GM18526 (cell line): Measurements from ENCODE around the gene RAD21L1.

ENCODE experiments used
- POLR2A ChIP-seq: IDR thresholded peaks from 3 replicates; pipeline ENCODE4 v1.6.1; 2011; ENCODE audit not compliant: insufficient read length; ENCODE audit errors: extremely low read depth

RAD21L1 gene

GRCh38 chr20:1293641-1294379, 68.0 kb downstream of the RAD21L1 start:
- no peak for TF ChIP-seq POLR2A

- TF ChIP-seq POLR2A: no peak
Observed at GRCh38 chr20:1294497-1294896, 68.7 kb downstream of the RAD21L1 start.

- TF ChIP-seq POLR2A: no peak
Observed at GRCh38 chr20:1295276-1295930, 69.6 kb downstream of the RAD21L1 start.

GRCh38 chr20:1296117-1296610, 70.3 kb downstream of the RAD21L1 start:
- TF ChIP-seq POLR2A: no peak

GRCh38 chr20:1296922-1297321, 71.1 kb downstream of the RAD21L1 start:
- no peak for TF ChIP-seq POLR2A

GRCh38 chr20:1297486-1297885, 71.6 kb downstream of the RAD21L1 start:
- no peak for TF ChIP-seq POLR2A

- TF ChIP-seq POLR2A: no peak
Observed at GRCh38 chr20:1298166-1298565, 72.3 kb downstream of the RAD21L1 start.

GRCh38 chr20:1298888-1299511, 73.2 kb downstream of the RAD21L1 start:
- TF ChIP-seq POLR2A: no peak

GRCh38 chr20:1299522-1299921, 73.7 kb downstream of the RAD21L1 start:
- no peak for TF ChIP-seq POLR2A

- no peak for TF ChIP-seq POLR2A
Observed at GRCh38 chr20:1300083-1300840, 74.4 kb downstream of the RAD21L1 start.

GRCh38 chr20:1301031-1301529, 75.2 kb downstream of the RAD21L1 start:
- TF ChIP-seq POLR2A: no peak

GRCh38 chr20:1302685-1303541, 77.1 kb downstream of the RAD21L1 start:
- TF ChIP-seq POLR2A: no peak

- no peak for TF ChIP-seq POLR2A
Observed at GRCh38 chr20:1304710-1305515, 79.1 kb downstream of the RAD21L1 start.
